ENCODE data around the gene OTULIN.
A peak's percentile ranks its signal among the peaks of the same experiment; 100 is the strongest.

OTULIN gene

GRCh38 chr5:14723701-14724132 is 59.2 kb downstream of the OTULIN start:
- DNase-seq: no peak

DNA sequence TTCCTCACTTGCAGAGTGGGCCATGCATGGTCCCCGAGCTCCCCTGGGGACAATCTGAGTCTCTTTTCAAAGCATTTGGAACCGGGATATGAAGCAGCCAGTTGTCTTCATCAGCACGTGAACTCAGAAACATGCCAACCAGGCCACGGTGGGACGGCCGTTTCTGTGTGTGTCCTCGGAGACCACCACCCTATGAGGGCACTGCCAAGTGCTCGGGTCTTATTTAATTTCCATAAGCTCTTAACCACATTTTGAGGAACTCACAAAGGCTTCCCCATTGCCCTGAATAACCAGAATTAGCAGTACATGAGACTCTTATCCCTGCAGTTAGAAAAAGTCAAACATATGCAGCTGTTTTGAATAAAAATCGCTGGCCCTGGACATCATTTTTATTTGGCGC is 60.1 kb downstream of the OTULIN start:
- DNase-seq: no peak

DNA sequence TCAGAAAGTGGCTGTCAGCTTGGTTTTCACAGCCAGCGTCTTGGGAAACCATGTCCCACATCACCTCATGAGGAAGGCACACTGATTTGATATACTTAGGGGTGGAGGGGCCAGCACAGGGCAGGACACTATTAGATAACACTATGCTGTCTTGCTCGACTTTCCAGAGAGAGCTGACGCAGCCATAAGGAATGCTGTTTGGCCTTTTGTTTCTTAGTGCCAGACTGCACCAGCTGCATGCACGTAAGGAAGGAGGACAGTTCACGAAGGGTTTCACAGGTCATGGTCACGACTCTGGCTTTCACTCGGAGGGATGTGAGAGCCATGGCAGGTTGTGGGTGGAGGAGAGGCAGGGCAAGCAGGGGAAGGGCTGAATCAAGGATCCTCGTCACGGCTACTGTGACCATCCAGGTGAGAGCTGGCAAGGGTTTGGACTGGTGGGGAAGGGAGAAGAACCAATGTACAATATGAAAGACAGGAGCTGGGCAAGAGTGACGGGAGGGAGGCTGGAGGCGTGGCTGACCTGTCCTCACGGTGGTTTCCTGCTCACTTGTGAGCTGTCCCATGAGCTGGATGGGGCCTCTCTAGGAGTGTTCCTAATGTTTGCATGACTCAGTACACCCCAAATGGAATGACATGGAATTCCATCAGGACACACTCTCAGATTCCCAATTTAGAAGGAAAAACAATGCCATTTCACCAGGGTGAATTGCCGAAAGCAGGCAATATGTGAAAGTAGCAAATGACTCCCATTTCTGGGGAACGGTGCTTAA is 61.7 kb downstream of the OTULIN start:
- DNase-seq: no peak

GRCh38 chr5:14727428-14727865 is 62.9 kb downstream of the OTULIN start:
- DNase-seq: peak; percentile 79

GRCh38 chr5:14727928-14728458 is 63.5 kb downstream of the OTULIN start:
- no peak for DNase-seq

GRCh38 chr5:14728459-14728938 is 64.0 kb downstream of the OTULIN start:
- DNase-seq: no peak

- no peak for DNase-seq
Observed at GRCh38 chr5:14729448-14730385, 65.2 kb downstream of the OTULIN start.

- no peak for DNase-seq
Observed at GRCh38 chr5:14730466-14730865, 65.9 kb downstream of the OTULIN start.

DNA sequence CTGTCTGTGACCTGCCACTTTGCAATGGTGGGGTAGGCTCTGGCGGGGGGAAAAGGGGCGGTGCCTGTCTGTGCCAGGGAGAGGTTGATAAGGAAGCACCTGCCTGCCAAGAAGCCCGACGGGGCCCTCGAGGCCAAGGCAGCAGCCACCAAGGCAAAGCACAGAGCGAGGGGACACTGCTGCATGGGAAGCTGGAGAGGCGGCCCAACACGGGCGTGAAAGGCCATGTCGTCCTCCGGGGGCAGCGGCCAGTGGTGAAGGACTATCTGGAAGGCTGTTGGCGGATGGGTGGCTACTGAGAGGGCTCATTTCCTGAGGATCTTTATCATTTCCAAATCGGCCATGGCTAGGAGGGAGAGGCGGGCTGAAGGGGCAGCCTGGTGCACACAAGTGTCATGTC is 66.4 kb downstream of the OTULIN start:
- DNase-seq: no peak

GRCh38 chr5:14732991-14733390 is 68.5 kb downstream of the OTULIN start:
- DNase-seq: no peak

GRCh38 chr5:14733661-14734060 is 69.1 kb downstream of the OTULIN start:
- DNase-seq: no peak

DNA sequence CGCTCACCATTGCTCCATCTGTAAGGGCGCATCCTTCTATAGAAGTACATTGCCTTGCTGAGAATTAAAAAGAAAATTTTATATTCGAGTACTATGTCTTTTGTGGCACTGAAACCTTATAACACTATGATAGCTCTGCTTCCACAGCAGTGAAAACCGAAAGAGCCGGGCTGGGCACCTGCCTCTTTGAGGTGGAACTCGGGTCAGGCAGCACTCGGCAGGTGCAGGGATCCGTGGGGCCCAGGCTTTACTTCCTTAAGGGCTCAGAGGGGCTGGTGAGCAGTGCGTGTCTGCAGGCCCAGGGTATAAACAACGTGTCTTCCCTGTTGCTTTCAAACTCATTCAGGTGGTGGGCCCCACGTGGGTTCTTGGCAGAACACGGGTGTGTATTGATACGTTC is 69.9 kb downstream of the OTULIN start:
- DNase-seq: no peak

- no peak for DNase-seq
Observed at GRCh38 chr5:14735944-14736343, 71.4 kb downstream of the OTULIN start.

GRCh38 chr5:14737291-14737690 is 72.8 kb downstream of the OTULIN start:
- no peak for DNase-seq

- no peak for DNase-seq
Observed at GRCh38 chr5:14738050-14738449, 73.5 kb downstream of the OTULIN start.

DNA sequence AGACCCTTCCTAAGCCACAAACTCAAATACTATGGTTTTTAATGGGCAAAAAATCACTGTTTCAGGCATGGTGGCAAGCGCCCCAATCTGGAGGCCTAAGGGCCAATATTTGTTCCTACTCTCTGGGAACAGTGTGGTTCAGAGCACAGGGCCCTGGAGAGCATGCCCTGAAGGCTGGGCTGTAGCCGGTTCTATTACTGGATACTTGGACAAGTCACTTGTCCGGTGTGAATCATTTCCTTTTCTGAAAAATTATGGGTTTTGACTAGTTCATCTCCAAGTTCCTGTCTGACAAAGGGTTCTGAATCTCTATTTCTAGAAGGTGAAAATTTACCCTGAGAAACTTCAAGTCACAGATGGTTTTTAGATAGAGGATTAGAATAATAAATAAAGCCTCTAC is 75.0 kb downstream of the OTULIN start:
- DNase-seq: no peak

GRCh38 chr5:14739981-14740380 is 75.5 kb downstream of the OTULIN start:
- no peak for DNase-seq

- no peak for DNase-seq
Observed at GRCh38 chr5:14741131-14741530, 76.6 kb downstream of the OTULIN start.

- DNase-seq: no peak
Observed at GRCh38 chr5:14741801-14742440, 77.4 kb downstream of the OTULIN start.

- DNase-seq: no peak
Observed at GRCh38 chr5:14742498-14742897, 78.0 kb downstream of the OTULIN start.

- DNase-seq: no peak
Observed at GRCh38 chr5:14743601-14744295, 79.2 kb downstream of the OTULIN start.
